ENCODE data around the gene STRIP1. TPM values are rescaled to one million over a fixed set of nuclear protein-coding genes. Genes with fewer than 3 reads are reported as not detected.
A peak's percentile ranks its signal among the peaks of the same experiment; 100 is the strongest.
"Not testable (repeated sequence)": the region's sequence is repeated elsewhere in the genome, so short reads cannot be mapped to it uniquely, and the experiment has no call there.

The STRIP1 gene
- total and polyA plus RNA-seq, 10 donors, result 11.8 to 98.7 (median 59.3) TPM

- no peak for DNase-seq
Measured at GRCh38 chr1:110021285-110021684, 13.1 kb upstream of the STRIP1 start.

GRCh38 chr1:110024613-110025012 lies 9.8 kb upstream of the STRIP1 start:
- Histone ChIP-seq H3K4me3 (no peak overlapping the region), H3K4me1 (peaks cover 0 to 8% (median 2%) of the 10 kb centered on the region in 6 donors), H3K36me3 (peaks cover 2 to 62% (median 40%) of the 10 kb centered on the region in 6 donors), H3K27ac (no peak overlapping the region), H3K27me3 (replicated peaks in 1 of 7) (no peaks in the 10 kb centered on the region), H3K9me3 (no peaks in the 10 kb centered on the region)
- TF ChIP-seq CTCF (IDR thresholded peaks at IDR 0.05 in 8 of 11, conservative IDR thresholded peaks at IDR 0.05 in 3 of 11) (no peak), POLR2AphosphoS5 (IDR thresholded peaks at IDR 0.05) (peak in 1 of 3 donors; percentile 32), POLR2A (IDR thresholded peaks at IDR 0.05) (no peak)
- no peak for DNase-seq
- WGBS, 5 donors, result 91 to 97% (median 95%) methylated on average over 4 of the region's 4 CpGs
- intact Hi-C loops (cut with DNase I; ENCODE audit: low total_unique reads), result no loop called here

More at GRCh38 chr1:110021285-110021684, 13.1 kb upstream of the STRIP1 start:
- H3K9me3 ChIP-seq, result no peaks in the 10 kb centered on the region
- intact Hi-C loops (cut with DNase I; ENCODE audit: low total_unique reads), result no loop called here
- H3K36me3 ChIP-seq, result peaks cover 7 to 95% (median 72%) of the 10 kb centered on the region in 6 donors
- no peak for TF ChIP-seq CTCF (IDR thresholded peaks at IDR 0.05 in 8 of 11, conservative IDR thresholded peaks at IDR 0.05 in 3 of 11)
- TF ChIP-seq POLR2A (IDR thresholded peaks at IDR 0.05), result no peak
- TF ChIP-seq POLR2AphosphoS5 (IDR thresholded peaks at IDR 0.05), result no peak
- no peak overlapping the region for H3K4me3 ChIP-seq
- H3K27ac ChIP-seq, result no peak overlapping the region
- 91 to 98% (median 92%) methylated on average over 3 of the region's 3 CpGs for WGBS, 5 donors
- H3K4me1 ChIP-seq, result peaks cover 0 to 5% (median 0%) of the 10 kb centered on the region in 6 donors
- no peaks in the 10 kb centered on the region for H3K27me3 ChIP-seq (replicated peaks in 1 of 7)

- H3K27me3 ChIP-seq (replicated peaks in 1 of 7); H3K36me3 ChIP-seq; DNase-seq; intact Hi-C loops (cut with DNase I; ENCODE audit: low total_unique reads); H3K9me3 ChIP-seq: not testable (repeated sequence)
- Histone ChIP-seq H3K4me1 (peaks cover 8 to 52% (median 34%) of the 10 kb centered on the region in 6 donors), H3K4me3 (peak overlapping the region in 3 of 8 donors; percentile 6 to 53 (median 15)), H3K27ac (peak overlapping the region in 7 of 8 donors; percentile 70 to 84 (median 76))
- 63 to 78% (median 74%) methylated on average over 4 of the region's 4 CpGs for WGBS, 5 donors
Measured at GRCh38 chr1:110030687-110031086, 3.7 kb upstream of the STRIP1 start.

- no peak overlapping the region for H3K4me3 ChIP-seq
- no peak for TF ChIP-seq POLR2A (IDR thresholded peaks at IDR 0.05)
- no peak for TF ChIP-seq CTCF (IDR thresholded peaks at IDR 0.05 in 8 of 11, conservative IDR thresholded peaks at IDR 0.05 in 3 of 11)
- no peak for TF ChIP-seq POLR2AphosphoS5 (IDR thresholded peaks at IDR 0.05)
- no peak overlapping the region for H3K27ac ChIP-seq
- WGBS, 5 donors, result 91 to 100% (median 95%) methylated on average over 2 of the region's 2 CpGs
- H3K27me3 ChIP-seq (replicated peaks in 1 of 7), result no peaks in the 10 kb centered on the region
- peaks cover 19 to 69% (median 49%) of the 10 kb centered on the region in 6 donors for H3K4me1 ChIP-seq
- H3K36me3 ChIP-seq, result peaks cover 0 to 12% (median 0%) of the 10 kb centered on the region in 6 donors
- DNase-seq, result no peak
- intact Hi-C loops (cut with DNase I; ENCODE audit: low total_unique reads), result no loop called here
- H3K9me3 ChIP-seq, result no peaks in the 10 kb centered on the region
Measured at GRCh38 chr1:110032327-110032726, 2.1 kb upstream of the STRIP1 start.
